NCI-H1694 (cell line): ENCODE results near the gene EHMT2.
"Not testable (repeated sequence)": the region's sequence is repeated elsewhere in the genome, so short reads cannot be mapped to it uniquely, and the experiment has no call there.

Experiments
- DNase-seq: peaks from one replicate; lab custom pipeline; 2025; lab: John Stamatoyannopoulos, UW

Gene EHMT2

GRCh38 chr6:31915351-31915750 is 17.9 kb upstream of the EHMT2 start:
- no peak for DNase-seq

GRCh38 chr6:31911826-31912585 is 14.5 kb upstream of the EHMT2 start:
- no peak for DNase-seq

GRCh38 chr6:31909298-31909697 is 11.8 kb upstream of the EHMT2 start:
- DNase-seq: not testable (repeated sequence)

GRCh38 chr6:31908791-31909190 is 11.3 kb upstream of the EHMT2 start:
- no peak for DNase-seq

GRCh38 chr6:31908255-31908654 is 10.8 kb upstream of the EHMT2 start:
- DNase-seq: not testable (repeated sequence)

- no peak for DNase-seq
These were observed 9.8 kb upstream of the EHMT2 start for GRCh38 chr6:31907158-31907813.

GRCh38 chr6:31906727-31907126 is 9.2 kb upstream of the EHMT2 start:
- DNase-seq: not testable (repeated sequence)

GRCh38 chr6:31906122-31906521 is 8.6 kb upstream of the EHMT2 start:
- DNase-seq: no peak

GRCh38 chr6:31905041-31905440 is 7.5 kb upstream of the EHMT2 start:
- DNase-seq: no peak

GRCh38 chr6:31903957-31904356 is 6.5 kb upstream of the EHMT2 start:
- DNase-seq: no peak

GRCh38 chr6:31901953-31902643 is 4.6 kb upstream of the EHMT2 start, which contains the start of gene ZBTB12:
TSS of gene ZBTB12 (minus strand) at chr6:31902086. CDS start at chr6:31901305, 781 bp downstream.
- DNase-seq: peak; percentile 62

GRCh38 chr6:31901415-31901952 is 4.0 kb upstream of the EHMT2 start:
- DNase-seq: no peak

- DNase-seq: no peak
These were observed 3.5 kb upstream of the EHMT2 start for GRCh38 chr6:31900917-31901414.

GRCh38 chr6:31899882-31900722 is 2.6 kb upstream of the EHMT2 start:
- DNase-seq: no peak

- no peak for DNase-seq
These were observed 1.7 kb upstream of the EHMT2 start for GRCh38 chr6:31899215-31899614.

GRCh38 chr6:31898383-31899011 is 999 bp upstream of the EHMT2 start:
- peak; percentile 11 for DNase-seq

GRCh38 chr6:31896856-31897611 is 464 bp downstream of the EHMT2 start:
- no peak for DNase-seq

GRCh38 chr6:31896493-31896855 is 1.0 kb downstream of the EHMT2 start:
- DNase-seq: no peak

GRCh38 chr6:31892821-31893220 is 4.7 kb downstream of the EHMT2 start:
- DNase-seq: no peak

- no peak for DNase-seq
These were observed 8.0 kb downstream of the EHMT2 start for GRCh38 chr6:31889331-31889972.
